ENCODE measurements around the gene OPCML.

DNA sequence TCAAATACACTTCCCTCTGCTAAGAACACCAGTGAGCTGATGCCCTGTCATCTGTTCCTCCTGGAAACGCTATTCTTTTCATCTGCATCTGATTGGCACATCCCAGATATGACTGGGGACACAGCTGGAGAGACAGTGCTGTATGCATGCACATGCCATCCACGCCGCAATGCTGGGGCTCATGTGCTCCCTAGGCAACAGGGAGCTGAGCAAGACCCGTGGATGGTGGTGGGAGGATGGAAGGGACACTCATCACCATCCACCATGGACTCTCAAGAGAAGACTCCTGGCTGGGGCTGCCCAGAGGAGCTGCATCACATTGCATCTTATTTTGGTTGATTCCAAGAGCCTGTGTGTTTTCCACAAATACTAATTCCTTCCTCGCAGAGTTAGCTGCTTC is 534.9 kb downstream of the OPCML start:
- TF ChIP-seq EP300 (IDR thresholded peaks at IDR 0.05) (no peak), POLR2A (IDR thresholded peaks at IDR 0.05; ENCODE audit: low read depth) (no peak)
- TF ChIP-seq, protein P1, sequence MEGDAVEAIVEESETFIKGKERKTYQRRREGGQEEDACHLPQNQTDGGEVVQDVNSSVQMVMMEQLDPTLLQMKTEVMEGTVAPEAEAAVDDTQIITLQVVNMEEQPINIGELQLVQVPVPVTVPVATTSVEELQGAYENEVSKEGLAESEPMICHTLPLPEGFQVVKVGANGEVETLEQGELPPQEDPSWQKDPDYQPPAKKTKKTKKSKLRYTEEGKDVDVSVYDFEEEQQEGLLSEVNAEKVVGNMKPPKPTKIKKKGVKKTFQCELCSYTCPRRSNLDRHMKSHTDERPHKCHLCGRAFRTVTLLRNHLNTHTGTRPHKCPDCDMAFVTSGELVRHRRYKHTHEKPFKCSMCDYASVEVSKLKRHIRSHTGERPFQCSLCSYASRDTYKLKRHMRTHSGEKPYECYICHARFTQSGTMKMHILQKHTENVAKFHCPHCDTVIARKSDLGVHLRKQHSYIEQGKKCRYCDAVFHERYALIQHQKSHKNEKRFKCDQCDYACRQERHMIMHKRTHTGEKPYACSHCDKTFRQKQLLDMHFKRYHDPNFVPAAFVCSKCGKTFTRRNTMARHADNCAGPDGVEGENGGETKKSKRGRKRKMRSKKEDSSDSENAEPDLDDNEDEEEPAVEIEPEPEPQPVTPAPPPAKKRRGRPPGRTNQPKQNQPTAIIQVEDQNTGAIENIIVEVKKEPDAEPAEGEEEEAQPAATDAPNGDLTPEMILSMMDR (IDR thresholded peaks at IDR 0.05): no peak

Measured in esophagus muscularis mucosa (tissue), 4 donors.